CD14-positive monocyte (primary cell): ENCODE results near the gene NRSN2. TPM values are rescaled to one million over a fixed set of nuclear protein-coding genes. Genes with fewer than 3 reads are reported as not detected.

ENCODE experiments used
- DNase-seq, 3 donors: peaks; one replicate each; pipeline ENCODE4 v3.0.0-alpha.2; 2011 to 2022
- H2AFZ ChIP-seq: 2 replicates; pipeline ENCODE4 v1.6.0; 2012; ENCODE audit warnings: mild to moderate bottlenecking, low read depth, low read length, inconsistent platforms; ENCODE audit not compliant: insufficient read depth, poor library complexity, severe bottlenecking
- H3K27ac ChIP-seq, 2 donors: 1 replicate in 1 of 2; 2 replicates in 1 of 2; pipeline ENCODE4 v1.5.1; 2012 to 2013; ENCODE audit warnings: low read length in 2 of 2, control low read depth in 1 of 2, inconsistent platforms in 1 of 2, low read depth in 1 of 2, mild to moderate bottlenecking in 1 of 2
- H3K27me3 ChIP-seq, 2 donors: one replicate each; pipeline versions ENCODE4 v1.6.0 to v1.6.1; 2011 to 2013; ENCODE audit warnings: low read length in 2 of 2; ENCODE audit not compliant: control insufficient read depth in 2 of 2, insufficient read depth in 2 of 2
- H3K36me3 ChIP-seq, 2 donors: replicated peaks in 1 of 2; 1 replicate in 1 of 2; 2 replicates in 1 of 2; pipeline versions ENCODE4 v1.5.1 to v1.6.1; 2012 to 2013; ENCODE audit warnings: low read length in 2 of 2, control low read depth in 1 of 2, inconsistent platforms in 1 of 2, mild to moderate bottlenecking in 1 of 2; ENCODE audit not compliant: insufficient read depth in 2 of 2, control insufficient read depth in 1 of 2
- H3K4me1 ChIP-seq, 2 donors: 1 replicate in 1 of 2; 2 replicates in 1 of 2; pipeline versions ENCODE4 v1.5.1 to v1.6.1; 2012 to 2013; ENCODE audit warnings: low read length in 2 of 2, control low read depth in 1 of 2, inconsistent platforms in 1 of 2, mild to moderate bottlenecking in 1 of 2, moderate library complexity in 1 of 2; ENCODE audit not compliant: insufficient read depth in 2 of 2, control insufficient read depth in 1 of 2
- H3K4me2 ChIP-seq: replicated peaks from 2 replicates; pipeline ENCODE3; 2012; ENCODE audit warnings: low read length, moderate library complexity, mild to moderate bottlenecking; ENCODE audit not compliant: poor library complexity, severe bottlenecking; ENCODE audit errors: extremely low read depth
- H3K4me3 ChIP-seq, 3 experiments: fragments of 200-600 bp in 1 of 3; sonication (generic) in 1 of 3; replicated peaks in 1 of 3; 1 replicate in 2 of 3; 2 replicates in 1 of 3; pipeline ENCODE4 v1.5.1; 2011 to 2013; ENCODE audit warnings: low read length in 3 of 3, mild to moderate bottlenecking in 3 of 3, control low read depth in 2 of 3, low read depth in 2 of 3, inconsistent platforms in 1 of 3, moderate library complexity in 1 of 3
- H3K79me2 ChIP-seq: 2 replicates; pipeline ENCODE4 v1.6.0; 2012; ENCODE audit warnings: mild to moderate bottlenecking, control low read depth, inconsistent platforms, low read length, moderate library complexity; ENCODE audit not compliant: insufficient read depth
- H3K9ac ChIP-seq: 2 replicates; pipeline ENCODE4 v1.6.0; 2017; ENCODE audit warnings: low read length, mild to moderate bottlenecking; ENCODE audit not compliant: insufficient read depth, poor library complexity, severe bottlenecking
- H3K9me3 ChIP-seq, 2 donors: replicated peaks in 1 of 2; 1 replicate in 1 of 2; 2 replicates in 1 of 2; pipeline versions ENCODE4 v1.5.1 to v1.6.1; 2012 to 2013; ENCODE audit warnings: low read length in 2 of 2, control low read depth in 1 of 2; ENCODE audit not compliant: control insufficient read depth in 1 of 2, insufficient read depth in 1 of 2
- H4K20me1 ChIP-seq: 2 replicates; pipeline ENCODE4 v1.6.0; 2012; ENCODE audit warnings: mild to moderate bottlenecking, low read length, control low read depth, moderate library complexity; ENCODE audit not compliant: insufficient read depth
- H3K27ac Mint-ChIP-seq, 7 donors: one replicate each; pipeline ENCODE4 v1.8.0; 2020; ENCODE audit warnings: mild to moderate bottlenecking in 7 of 7, mixed read lengths in 7 of 7, moderate library complexity in 6 of 7, inconsistent platforms in 2 of 7
- H3K27me3 Mint-ChIP-seq, 3 donors: one replicate each; pipeline ENCODE4 v1.8.0; 2021 to 2022; ENCODE audit warnings: low read depth in 3 of 3, mild to moderate bottlenecking in 3 of 3, mixed read lengths in 3 of 3, moderate library complexity in 3 of 3, inconsistent platforms in 1 of 3
- H3K36me3 Mint-ChIP-seq, 2 donors: one replicate each; pipeline ENCODE4 v1.8.0; 2020; ENCODE audit warnings: mixed read lengths in 2 of 2, inconsistent platforms in 1 of 2, mild to moderate bottlenecking in 1 of 2
- H3K4me1 Mint-ChIP-seq: one replicate; pipeline ENCODE4 v1.8.0; 2020; ENCODE audit warnings: mild to moderate bottlenecking, mixed read lengths
- H3K4me3 Mint-ChIP-seq, 2 donors: one replicate each; pipeline ENCODE4 v1.8.0; 2020; ENCODE audit warnings: mild to moderate bottlenecking in 2 of 2, mixed read lengths in 2 of 2, moderate library complexity in 1 of 2
- H3K9me3 Mint-ChIP-seq, 7 donors: one replicate each; pipeline ENCODE4 v1.8.0; 2020 to 2022; ENCODE audit warnings: mixed read lengths in 7 of 7, mild to moderate bottlenecking in 6 of 7, moderate library complexity in 6 of 7, inconsistent platforms in 2 of 7
- WGBS: methylation state at CpG from one replicate; pipeline ENCODE4 v1.1.5; 2013; ENCODE audit warnings: missing lambda C conversion rate; ENCODE audit not compliant: insufficient coverage; 5-methylcytosine and 5-hydroxymethylcytosine counted together
- intact Hi-C, 2 donors: fragments of 100-400 bp; cut with micrococcal nuclease; formaldehyde crosslinking; loops; one replicate each; pipeline versions ENCODE4 v1.15.0 to v1.15.1; 2023
- polyA plus RNA-seq, 3 donors: library from polyadenylated mRNA; depleted of rRNA in 1 of 3; unstranded in 2 of 3; stranded (reverse) in 1 of 3; fragments of 300-500 nt in 2 of 3; fragments of >200 nt in 1 of 3; fragmentation: Illumina TruSeq in 2 of 3; gene quantifications; 1 replicate in 2 of 3; 2 replicates in 1 of 3; pipeline ENCODE4 v1.2.3, GENCODE V29; 2012 to 2021
- TF ChIP-seq, protein P1 (sequence below): fragments of 200-600 bp; IDR thresholded peaks from one replicate; pipeline ENCODE4 v1.8.0; 2022; ENCODE audit warnings: antibody characterized with exemption, mild to moderate bottlenecking

Gene NRSN2
- polyA plus RNA-seq, 3 donors = 0.09 to 0.73 (median 0.56) TPM

DNA sequence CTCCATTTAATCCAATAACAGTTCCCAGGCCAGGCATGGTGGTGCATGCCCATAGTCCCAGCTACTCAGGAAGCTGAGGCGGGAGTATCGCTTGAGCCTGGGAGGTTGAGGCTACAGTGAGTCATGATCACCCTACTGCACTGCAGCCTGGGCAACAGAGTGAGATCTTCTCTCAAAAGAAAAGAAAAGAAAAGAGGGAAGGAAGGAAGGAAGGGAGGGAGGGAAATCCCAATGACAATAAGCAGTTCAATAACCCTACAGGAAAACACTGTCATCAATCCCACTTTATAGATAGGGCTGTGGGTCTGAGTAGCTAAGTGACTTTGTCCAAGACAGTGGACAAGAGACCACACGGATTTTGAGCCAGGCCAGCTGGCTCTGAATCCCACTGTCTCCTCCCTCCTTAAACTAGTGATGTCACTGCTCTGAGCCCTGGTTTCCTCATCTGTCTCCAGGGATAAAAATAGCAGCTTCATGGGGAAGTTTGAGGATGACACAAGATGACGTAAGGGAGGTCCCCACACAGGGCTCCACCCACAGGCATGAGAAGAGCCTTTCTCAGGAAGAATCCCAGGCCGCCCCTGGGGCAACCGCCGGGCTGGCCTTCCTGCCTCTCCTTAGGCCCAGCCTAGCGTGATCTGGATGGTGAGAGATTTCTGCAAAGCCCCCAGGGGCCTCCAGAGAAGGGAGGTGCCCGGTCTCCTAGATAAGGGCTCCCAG, 26.4 kb downstream of the NRSN2 start:
- peaks cover 31 to 40% of the 10 kb centered on the region in 2 donors for H3K4me1 ChIP-seq
- WGBS = 13% methylated on average over 1 of the region's 9 CpGs
- DNase-seq = peak; percentile 93 to 98 (median 94)
- Mint-ChIP-seq H3K4me1 (peaks cover 38% of the 10 kb centered on the region), H3K27ac (peak overlapping the region; percentile 90 to 97 (median 94)), H3K9me3 (peaks cover 0 to 2% (median 0%) of the 10 kb centered on the region in 7 donors), H3K27me3 (peaks cover 0 to 7% (median 0%) of the 10 kb centered on the region in 3 donors), H3K36me3 (no peaks in the 10 kb centered on the region), H3K4me3 (peak overlapping the region in 1 of 2 donors; percentile 42)
- H3K9ac ChIP-seq = no peak overlapping the region
- peak overlapping the region; percentile 76 to 97 for H3K27ac ChIP-seq
- H3K4me2 ChIP-seq = peak overlapping the region; percentile 29
- H3K27me3 ChIP-seq = no peaks in the 10 kb centered on the region
- H3K9me3 ChIP-seq = no peaks in the 10 kb centered on the region
- peak overlapping the region in 1 of 3 experiments; percentile 3 for H3K4me3 ChIP-seq
- H3K79me2 ChIP-seq = no peaks in the 10 kb centered on the region
- H4K20me1 ChIP-seq = no peaks in the 10 kb centered on the region
- intact Hi-C loops = loop anchor here in 1 of 2 donors (5.0 kb wide), 1 partner anchor 34 kb away; the partner anchor contains the start of gene RBCK1
- no peaks in the 10 kb centered on the region for H3K36me3 ChIP-seq
- H2AFZ ChIP-seq = peak overlapping the region; percentile 38
- TF ChIP-seq, protein P1, sequence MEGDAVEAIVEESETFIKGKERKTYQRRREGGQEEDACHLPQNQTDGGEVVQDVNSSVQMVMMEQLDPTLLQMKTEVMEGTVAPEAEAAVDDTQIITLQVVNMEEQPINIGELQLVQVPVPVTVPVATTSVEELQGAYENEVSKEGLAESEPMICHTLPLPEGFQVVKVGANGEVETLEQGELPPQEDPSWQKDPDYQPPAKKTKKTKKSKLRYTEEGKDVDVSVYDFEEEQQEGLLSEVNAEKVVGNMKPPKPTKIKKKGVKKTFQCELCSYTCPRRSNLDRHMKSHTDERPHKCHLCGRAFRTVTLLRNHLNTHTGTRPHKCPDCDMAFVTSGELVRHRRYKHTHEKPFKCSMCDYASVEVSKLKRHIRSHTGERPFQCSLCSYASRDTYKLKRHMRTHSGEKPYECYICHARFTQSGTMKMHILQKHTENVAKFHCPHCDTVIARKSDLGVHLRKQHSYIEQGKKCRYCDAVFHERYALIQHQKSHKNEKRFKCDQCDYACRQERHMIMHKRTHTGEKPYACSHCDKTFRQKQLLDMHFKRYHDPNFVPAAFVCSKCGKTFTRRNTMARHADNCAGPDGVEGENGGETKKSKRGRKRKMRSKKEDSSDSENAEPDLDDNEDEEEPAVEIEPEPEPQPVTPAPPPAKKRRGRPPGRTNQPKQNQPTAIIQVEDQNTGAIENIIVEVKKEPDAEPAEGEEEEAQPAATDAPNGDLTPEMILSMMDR = no peak

- no peak overlapping the region for H3K4me2 ChIP-seq
- H3K9ac ChIP-seq = no peak overlapping the region
- peaks cover 0 to 2% (median 0%) of the 10 kb centered on the region in 7 donors for H3K9me3 Mint-ChIP-seq
- no peaks in the 10 kb centered on the region for H3K9me3 ChIP-seq
- no peak overlapping the region for H3K27ac ChIP-seq
- TF ChIP-seq, protein P1 = no peak
- no peaks in the 10 kb centered on the region for H3K27me3 ChIP-seq
- no peak for DNase-seq
- H3K36me3 Mint-ChIP-seq = no peaks in the 10 kb centered on the region
- H3K27me3 Mint-ChIP-seq = peaks cover 0 to 4% (median 0%) of the 10 kb centered on the region in 3 donors
- H3K4me3 ChIP-seq = no peak overlapping the region
- H3K4me1 Mint-ChIP-seq = peaks cover 37% of the 10 kb centered on the region
- H2AFZ ChIP-seq = no peak overlapping the region
- peak overlapping the region in 4 of 7 donors; percentile 22 to 77 (median 36) for H3K27ac Mint-ChIP-seq
- WGBS = 94% methylated on average over 7 of the region's 10 CpGs
- H4K20me1 ChIP-seq = no peaks in the 10 kb centered on the region
- peaks cover 32 to 41% of the 10 kb centered on the region in 2 donors for H3K4me1 ChIP-seq
- intact Hi-C loops = no loop called here
- no peaks in the 10 kb centered on the region for H3K79me2 ChIP-seq
- no peaks in the 10 kb centered on the region for H3K36me3 ChIP-seq
- H3K4me3 Mint-ChIP-seq = no peak overlapping the region
These were observed 28.5 kb downstream of the NRSN2 start for GRCh38 chr20:375265-375889.
